Measurements from ENCODE around the gene CACNA2D3.

CACNA2D3 gene

GRCh38 chr3:54641226-54642014, 519.1 kb downstream of the CACNA2D3 start:
- intact Hi-C loops (cut with DNase I; ENCODE audit: low total_unique reads) = no loop called here
- no peak for TF ChIP-seq CTCF (IDR thresholded peaks at IDR 0.05)
- Histone ChIP-seq H3K4me1 (no peaks in the 10 kb centered on the region), H3K4me3 (no peak overlapping the region), H3K27ac (no peak overlapping the region), H3K9me3 (no peaks in the 10 kb centered on the region), H3K27me3 (no peaks in the 10 kb centered on the region), H3K36me3 (no peaks in the 10 kb centered on the region)
- DNase-seq = no peak

- no peak for TF ChIP-seq CTCF (IDR thresholded peaks at IDR 0.05)
- no peak for DNase-seq
- no peaks in the 10 kb centered on the region for H3K36me3 ChIP-seq
- intact Hi-C loops (cut with DNase I; ENCODE audit: low total_unique reads) = no loop called here
- H3K27me3 ChIP-seq = no peaks in the 10 kb centered on the region
- no peaks in the 10 kb centered on the region for H3K9me3 ChIP-seq
- no peak overlapping the region for H3K4me3 ChIP-seq
- no peak overlapping the region for H3K27ac ChIP-seq
- H3K4me1 ChIP-seq = no peaks in the 10 kb centered on the region
Observed at GRCh38 chr3:54642147-54642546, 519.8 kb downstream of the CACNA2D3 start.

GRCh38 chr3:54647721-54648120, 525.4 kb downstream of the CACNA2D3 start:
- Histone ChIP-seq H3K27me3 (no peaks in the 10 kb centered on the region), H3K36me3 (no peaks in the 10 kb centered on the region), H3K4me3 (no peak overlapping the region), H3K9me3 (no peaks in the 10 kb centered on the region), H3K4me1 (no peaks in the 10 kb centered on the region), H3K27ac (no peak overlapping the region)
- DNase-seq = no peak
- TF ChIP-seq CTCF (IDR thresholded peaks at IDR 0.05) = no peak
- intact Hi-C loops (cut with DNase I; ENCODE audit: low total_unique reads) = no loop called here

- H3K27me3 ChIP-seq = no peaks in the 10 kb centered on the region
- H3K4me3 ChIP-seq = no peak overlapping the region
- no peaks in the 10 kb centered on the region for H3K9me3 ChIP-seq
- H3K36me3 ChIP-seq = no peaks in the 10 kb centered on the region
- H3K27ac ChIP-seq = no peak overlapping the region
- TF ChIP-seq CTCF (IDR thresholded peaks at IDR 0.05) = no peak
- DNase-seq = no peak
- intact Hi-C loops (cut with DNase I; ENCODE audit: low total_unique reads) = no loop called here
- H3K4me1 ChIP-seq = no peaks in the 10 kb centered on the region
Observed at GRCh38 chr3:54649551-54649950, 527.2 kb downstream of the CACNA2D3 start.

- intact Hi-C loops (cut with DNase I; ENCODE audit: low total_unique reads) = no loop called here
- no peak for TF ChIP-seq CTCF (IDR thresholded peaks at IDR 0.05)
Observed at GRCh38 chr3:54653456-54654195, 531.3 kb downstream of the CACNA2D3 start.

More at GRCh38 chr3:54653456-54654195, 531.3 kb downstream of the CACNA2D3 start:
- H3K36me3 ChIP-seq = no peaks in the 10 kb centered on the region
- H3K4me3 ChIP-seq = no peak overlapping the region
- DNase-seq = no peak
- H3K9me3 ChIP-seq = no peaks in the 10 kb centered on the region
- no peaks in the 10 kb centered on the region for H3K27me3 ChIP-seq
- no peaks in the 10 kb centered on the region for H3K4me1 ChIP-seq
- H3K27ac ChIP-seq = no peak overlapping the region
